Lung (tissue), 12 donors: ENCODE measurements around the gene MLLT3. TPM values are rescaled to one million over a fixed set of nuclear protein-coding genes. Genes with fewer than 3 reads are reported as not detected.

Source experiments
- ATAC-seq: fragments of 200-7000 bp; cut with Tn5 transposase; one replicate; pipeline ENCODE4 v1.9.1; 2020; ENCODE audit warnings: moderate number of reproducible peaks; ENCODE audit not compliant: insufficient read depth, low FRiP score
- DNase-seq, 3 donors: peaks; one replicate each; pipeline ENCODE4 v3.0.0-alpha.2; 2013 to 2017
- H3K27ac ChIP-seq, 2 donors: one replicate each; pipeline ENCODE4 v1.5.1; 2013; ENCODE audit warnings: mild to moderate bottlenecking in 2 of 2, moderate library complexity in 2 of 2, control low read depth in 1 of 2, inconsistent platforms in 1 of 2, low read depth in 1 of 2, low read length in 1 of 2
- H3K27me3 ChIP-seq, 3 donors: one replicate each; pipeline ENCODE4 v1.5.1; 2013; ENCODE audit warnings: low read length in 2 of 3; ENCODE audit not compliant: control insufficient read depth in 3 of 3, insufficient read depth in 3 of 3
- H3K36me3 ChIP-seq, 4 donors: one replicate each; pipeline ENCODE4 v1.5.1; 2013; ENCODE audit warnings: low read length in 4 of 4, mild to moderate bottlenecking in 1 of 4, moderate library complexity in 1 of 4; ENCODE audit not compliant: control insufficient read depth in 4 of 4, insufficient read depth in 4 of 4
- H3K4me1 ChIP-seq, 5 donors: one replicate each; pipeline ENCODE4 v1.5.1; 2013; ENCODE audit warnings: low read length in 5 of 5, mild to moderate bottlenecking in 2 of 5, moderate library complexity in 1 of 5; ENCODE audit not compliant: control insufficient read depth in 5 of 5, insufficient read depth in 5 of 5
- H3K4me3 ChIP-seq: one replicate; pipeline ENCODE4 v1.5.1; 2013; ENCODE audit warnings: mild to moderate bottlenecking, control low read depth, moderate library complexity
- H3K9ac ChIP-seq, 2 donors: one replicate each; pipeline ENCODE4 v1.5.1; 2013; ENCODE audit warnings: low read length in 2 of 2, control low read depth in 1 of 2; ENCODE audit not compliant: insufficient read depth in 1 of 2
- H3K9me3 ChIP-seq, 4 donors: one replicate each; pipeline ENCODE4 v1.5.1; 2013; ENCODE audit warnings: low read length in 3 of 4, mild to moderate bottlenecking in 1 of 4, moderate library complexity in 1 of 4; ENCODE audit not compliant: control insufficient read depth in 4 of 4, insufficient read depth in 3 of 4
- CTCF ChIP-seq: IDR thresholded peaks from 2 replicates; pipeline ENCODE4 v1.5.1; 2012; ENCODE audit warnings: mild to moderate bottlenecking; ENCODE audit errors: control extremely low read depth, extremely low read depth
- WGBS, 2 donors: extraction: QIAGEN DNeasy Blood & Tissue Kit; methylation state at CpG; one replicate each; pipeline ENCODE4 v1.1.7; 2013; 5-methylcytosine and 5-hydroxymethylcytosine counted together
- polyA plus RNA-seq, 2 donors: library from polyadenylated mRNA; stranded (reverse); fragments of 200-250 nt; gene quantifications; one replicate each; pipeline ENCODE4 v1.2.1, GENCODE V29; 2013
- total RNA-seq, 2 donors: library from RNA; depleted of rRNA in 1 of 2; stranded (reverse); fragments of >200 nt in 1 of 2; gene quantifications; one replicate each; pipeline ENCODE4 v1.2.1, GENCODE V29; 2014 to 2021
- donor health status: control.
- donor health status: control.
- donor health status: Bipolar disorder and iron deficiency.
- donor health status: healthy.
- donor health status: DM: yes; HTN: yes; CAD: no.

MLLT3 gene
- total and polyA plus RNA-seq, 4 donors, result 7.1 to 43.1 (median 13.7) TPM

GRCh38 chr9:20545023-20545622 is 77.2 kb downstream of the MLLT3 start:
- ATAC-seq (no peak), DNase-seq (no peak)
- no peaks in the 10 kb centered on the region for H3K27me3 ChIP-seq
- no peak overlapping the region for H3K9ac ChIP-seq
- H3K4me1 ChIP-seq, result peaks cover 0 to 10% (median 0%) of the 10 kb centered on the region in 5 donors
- WGBS, 2 donors, result 95 to 96% methylated on average over 3 of the region's 3 CpGs
- H3K4me3 ChIP-seq, result no peak overlapping the region
- no peak overlapping the region for H3K27ac ChIP-seq
- H3K36me3 ChIP-seq, result no peaks in the 10 kb centered on the region
- no peak for TF ChIP-seq CTCF
- peaks cover 0 to 4% (median 2%) of the 10 kb centered on the region in 4 donors for H3K9me3 ChIP-seq

- no peak for ATAC-seq
- Histone ChIP-seq H3K9ac (no peak overlapping the region), H3K4me3 (no peak overlapping the region), H3K36me3 (no peaks in the 10 kb centered on the region), H3K9me3 (peaks cover 0 to 6% (median 2%) of the 10 kb centered on the region in 4 donors), H3K27me3 (no peaks in the 10 kb centered on the region), H3K27ac (no peak overlapping the region), H3K4me1 (peaks cover 0 to 3% (median 0%) of the 10 kb centered on the region in 5 donors)
- 94 to 96% methylated on average over 5 of the region's 5 CpGs for WGBS, 2 donors
- no peak for TF ChIP-seq CTCF
- no peak for DNase-seq
Observed at GRCh38 chr9:20540169-20540863, 82.0 kb downstream of the MLLT3 start.

- no peak for TF ChIP-seq CTCF
- no peak overlapping the region for H3K4me3 ChIP-seq
- 29 to 52% methylated on average over 1 of the region's 1 CpG for WGBS, 2 donors
- no peaks in the 10 kb centered on the region for H3K36me3 ChIP-seq
- H3K9me3 ChIP-seq, result peaks cover 0 to 6% (median 2%) of the 10 kb centered on the region in 4 donors
- ATAC-seq, result no peak
- H3K27ac ChIP-seq, result no peak overlapping the region
- peaks cover 0 to 3% (median 0%) of the 10 kb centered on the region in 5 donors for H3K4me1 ChIP-seq
- H3K9ac ChIP-seq, result no peak overlapping the region
- DNase-seq, result no peak
- H3K27me3 ChIP-seq, result no peaks in the 10 kb centered on the region
Observed at GRCh38 chr9:20538956-20539355, 83.3 kb downstream of the MLLT3 start.
